Measurements from ENCODE around the gene RSPO4.

Gene RSPO4

DNA sequence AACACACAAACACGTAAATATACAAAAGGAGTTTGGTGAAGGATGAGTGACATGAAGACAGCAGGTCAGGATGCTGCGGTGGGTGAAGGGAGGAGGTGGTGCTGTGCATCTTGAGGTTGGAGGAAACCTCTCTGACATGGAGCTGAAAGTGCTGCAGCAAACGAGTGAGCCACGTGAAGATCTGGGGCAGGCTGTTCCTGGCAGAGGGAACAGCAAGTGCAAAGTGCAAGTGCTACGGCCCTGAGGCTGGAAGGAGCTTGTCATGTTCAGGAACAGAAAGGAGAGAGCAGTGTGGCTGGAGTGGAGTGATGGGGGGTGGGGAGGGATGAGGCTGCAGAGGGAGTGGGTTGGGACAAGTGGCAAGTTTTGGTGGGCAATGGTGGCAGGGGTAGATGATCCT, 61.2 kb downstream of the RSPO4 start:
- DNase-seq, result no peak

- no peak for DNase-seq
Measured at GRCh38 chr20:939606-940005, 62.5 kb downstream of the RSPO4 start.

GRCh38 chr20:934186-934840, 67.8 kb downstream of the RSPO4 start:
- DNase-seq, result no peak

DNA sequence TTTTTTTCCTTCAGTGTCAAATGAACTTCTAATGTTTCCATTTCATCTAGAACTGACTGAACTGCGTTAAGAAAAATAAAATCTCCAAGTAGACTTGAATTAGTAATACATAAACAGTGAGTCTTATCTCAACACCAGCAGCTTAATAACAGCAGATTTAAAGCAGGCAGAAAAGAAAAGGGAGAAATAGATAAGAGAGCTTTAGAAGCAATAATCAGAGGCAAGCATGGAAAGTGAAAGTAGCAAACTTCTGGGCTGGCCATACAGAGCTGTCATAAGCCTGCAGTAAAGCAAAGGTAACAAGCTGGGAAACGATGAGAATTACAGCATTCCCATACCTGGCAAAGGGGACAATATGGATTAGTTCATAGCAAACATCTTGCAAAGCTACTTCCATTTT, 69.1 kb downstream of the RSPO4 start:
- DNase-seq, result no peak

DNA sequence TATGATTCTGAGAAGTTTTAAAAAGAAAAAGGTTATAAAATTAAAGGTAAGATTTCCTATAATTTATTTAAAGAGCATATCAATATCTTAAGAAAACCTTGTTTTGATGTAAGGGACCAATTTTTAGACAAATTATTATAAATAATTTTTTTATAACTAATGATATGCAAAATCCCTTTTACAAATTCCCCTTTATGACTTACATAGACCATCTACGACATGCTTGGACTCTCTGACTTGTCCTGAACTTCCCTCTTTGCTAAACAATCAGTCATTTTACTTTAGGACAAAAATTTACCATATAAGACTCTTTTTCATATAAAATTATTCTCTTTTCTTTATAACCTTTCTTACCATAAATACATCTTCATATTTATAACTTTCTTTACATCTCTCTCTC, 70.7 kb downstream of the RSPO4 start:
- no peak for DNase-seq

GRCh38 chr20:926670-927069, 75.4 kb downstream of the RSPO4 start:
- no peak for DNase-seq

GRCh38 chr20:925516-925915, 76.6 kb downstream of the RSPO4 start:
- no peak for DNase-seq

- DNase-seq, result no peak
Measured at GRCh38 chr20:924639-925038, 77.5 kb downstream of the RSPO4 start.

DNA sequence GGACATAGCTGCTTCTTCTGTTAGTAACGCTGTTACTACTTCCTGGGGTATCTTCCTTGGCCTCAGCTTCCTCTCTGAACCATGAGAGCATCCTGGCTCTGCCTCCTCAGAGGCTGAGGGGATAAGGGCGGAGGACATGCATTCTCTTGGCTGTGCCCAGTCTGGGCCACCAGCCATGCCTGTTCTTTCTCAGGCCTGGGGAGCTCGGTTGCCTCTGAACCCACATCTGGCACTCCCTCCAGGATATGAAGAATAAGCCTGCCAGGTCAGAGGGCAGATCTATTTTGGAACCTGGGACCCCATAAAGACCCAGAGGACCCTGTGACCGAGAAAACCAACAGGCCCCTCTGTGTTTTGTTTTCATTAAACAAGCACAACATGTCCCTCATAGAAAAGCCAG, 79.3 kb downstream of the RSPO4 start:
- no peak for DNase-seq

DNA sequence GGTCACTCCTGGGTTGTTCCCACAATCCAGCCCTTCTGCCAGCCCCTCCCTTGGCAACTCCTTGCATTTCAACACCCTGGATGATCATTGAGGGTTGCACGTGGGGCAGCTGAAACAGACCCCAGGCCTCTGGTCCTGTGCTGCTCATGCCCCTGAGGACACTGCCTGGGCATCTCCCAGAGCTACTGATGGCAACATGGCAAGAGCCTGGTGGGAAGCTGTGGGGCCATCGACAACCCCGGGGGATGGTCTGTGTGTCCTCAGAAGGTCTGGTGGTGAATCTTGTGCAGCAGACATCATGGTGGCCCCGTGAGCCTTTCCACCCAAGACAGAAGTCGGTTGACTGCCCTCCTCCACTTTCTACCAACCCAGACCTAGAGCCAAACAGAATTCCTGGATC, 81.0 kb downstream of the RSPO4 start:
- DNase-seq, result no peak

DNA sequence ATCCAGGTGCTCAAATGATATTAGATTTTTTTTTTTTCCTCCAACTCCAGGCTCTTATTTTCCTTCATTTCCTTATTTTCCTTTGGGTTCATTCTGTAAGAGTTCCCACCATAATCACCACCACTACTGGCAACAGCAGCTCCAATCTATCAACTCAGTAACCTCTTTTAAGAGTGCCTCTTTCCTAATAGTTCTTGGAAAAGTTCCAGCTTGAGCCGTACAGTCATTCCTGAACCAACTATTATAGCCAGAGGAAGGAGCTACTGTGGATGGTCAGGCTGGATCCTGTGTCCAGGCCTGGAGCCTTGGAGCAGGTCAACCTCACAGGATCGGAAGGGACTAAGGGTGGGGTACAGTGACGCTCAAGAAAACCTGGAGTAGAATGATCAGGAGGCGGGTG, 81.8 kb downstream of the RSPO4 start:
- DNase-seq, result no peak

- DNase-seq, result no peak
Measured at GRCh38 chr20:919491-919916, 82.6 kb downstream of the RSPO4 start.

- no peak for DNase-seq
Measured at GRCh38 chr20:917416-917815, 84.7 kb downstream of the RSPO4 start.

GRCh38 chr20:916825-917224, 85.3 kb downstream of the RSPO4 start:
- no peak for DNase-seq

DNA sequence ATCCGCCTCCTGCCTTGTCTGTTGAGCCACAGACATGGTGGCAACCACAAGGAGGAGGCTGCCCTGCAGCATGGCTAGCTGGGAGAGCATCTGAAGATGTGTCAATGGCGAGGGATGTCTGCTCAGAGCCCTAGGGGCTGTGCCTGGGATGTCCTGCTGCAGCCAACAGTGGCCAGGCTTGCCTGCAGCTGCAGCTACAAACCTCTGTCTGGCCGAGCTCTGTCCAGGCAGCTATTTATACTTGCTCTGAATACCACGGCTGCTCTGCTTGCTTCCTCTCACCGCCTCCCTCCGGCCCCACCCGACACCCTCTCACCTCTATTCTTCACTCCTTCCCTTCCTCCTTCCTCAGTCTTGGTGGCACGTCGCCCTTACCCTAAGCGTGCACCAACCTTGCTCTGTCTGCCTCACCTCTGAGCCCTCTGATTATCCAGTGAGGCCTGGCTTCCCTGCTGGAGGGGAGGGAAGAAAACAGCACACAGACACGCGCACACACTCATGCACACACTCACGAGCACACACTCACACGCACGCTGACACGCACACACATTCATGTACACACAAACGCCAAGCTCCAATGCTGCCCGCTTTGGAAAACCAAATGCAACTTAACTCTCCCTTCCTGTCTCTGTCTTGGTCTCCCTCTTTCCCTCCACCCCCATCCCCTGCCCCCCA, 85.8 kb downstream of the RSPO4 start, which contains the start of gene ANGPT4:
Gene ANGPT4 (minus strand): TSS at position 210 of the 675 bp plus-strand sequence. CDS start 120 bp downstream, at position 90.
- DNase-seq, result no peak

- DNase-seq, result no peak
Measured at GRCh38 chr20:914727-915498, 87.2 kb downstream of the RSPO4 start.

DNA sequence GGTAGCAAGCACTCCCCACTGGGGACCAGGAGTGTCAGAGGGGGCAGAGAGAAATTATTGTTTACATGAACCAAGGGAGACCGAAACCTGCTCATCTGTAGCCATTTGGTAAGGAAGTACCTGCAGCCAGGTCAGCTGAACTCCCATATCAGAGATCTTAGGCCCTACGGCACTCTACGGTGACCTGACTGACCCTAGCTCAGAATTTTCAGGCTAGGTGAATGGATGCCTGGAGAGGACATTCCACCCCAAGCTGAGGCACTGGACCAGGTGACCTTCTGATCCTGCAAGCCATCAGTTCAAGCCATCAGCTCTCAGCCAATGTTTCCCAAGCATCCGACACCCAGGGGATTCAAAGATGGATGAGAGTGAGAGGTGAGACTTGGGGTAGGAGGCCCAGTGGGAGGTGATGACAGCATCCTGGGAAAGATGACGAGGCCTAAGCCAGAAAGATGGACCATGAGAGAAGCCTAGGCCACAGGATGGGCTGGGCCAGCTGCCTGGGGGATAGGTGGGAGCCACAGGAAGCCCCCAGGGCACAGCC, 88.7 kb downstream of the RSPO4 start:
- no peak for DNase-seq

- DNase-seq, result no peak
Measured at GRCh38 chr20:911882-912600, 90.1 kb downstream of the RSPO4 start.

- no peak for DNase-seq
Measured at GRCh38 chr20:910870-911770, 91.0 kb downstream of the RSPO4 start.

GRCh38 chr20:910132-910869, 91.8 kb downstream of the RSPO4 start:
- DNase-seq, result no peak

GRCh38 chr20:909641-910040, 92.5 kb downstream of the RSPO4 start:
- no peak for DNase-seq

Data from NCI-H510A (cell line).